GM12878 (cell line): ENCODE measurements around the gene AFF1. TPM values are rescaled to one million over a fixed set of nuclear protein-coding genes. Genes with fewer than 3 reads are reported as not detected.

Experiments used
- ATAC-seq: fragments of 200-7000 bp; cut with Tn5 transposase; 3 replicates; pipeline ENCODE4 v1.9.1; 2020; ENCODE audit warnings: mild to moderate bottlenecking, moderate library complexity
- BruUV-seq: library from RNA; stranded (reverse); fragments of 400-500 nt; replicated peaks from 2 replicates; lab custom pipeline; 2021; lab: Mats Ljungman, UMichigan
- CTCF ChIA-PET: fragments of 300-600 bp; sonication (Branson Sonifier 250); formaldehyde crosslinking; extraction: SDS; loops from one replicate; lab custom pipeline; 2021; ENCODE audit warnings: inconsistent platforms; lab: Yijun Ruan, JAX
- POLR2A ChIA-PET: fragments of 350-600 bp; formaldehyde crosslinking; extraction: SDS; loops from one replicate; lab custom pipeline; 2021; ENCODE audit warnings: inconsistent platforms; lab: Charles Lee
- RAD21 ChIA-PET: fragments of 300-600 bp; sonication (Branson Sonifier 250); formaldehyde crosslinking; loops from one replicate; lab custom pipeline; 2023; ENCODE audit warnings: antibody characterized with exemption; ENCODE audit not compliant: unreplicated experiment; lab: Charles Lee
- SMC1A ChIA-PET: fragments of 300-600 bp; sonication (Branson Sonifier 250); formaldehyde crosslinking; loops from one replicate; lab custom pipeline; 2023; ENCODE audit not compliant: unreplicated experiment, uncharacterized antibody; lab: Charles Lee
- DNase-seq: peaks from one replicate; pipeline ENCODE4 v3.0.0-alpha.2; 2011; ENCODE audit warnings: low read depth, low spot score
- FAIRE-seq: peaks from 3 replicates; lab custom pipeline; 2011; peaks lifted over from hg19 to GRCh38; lab: Jason Lieb, UNC
- H2AFZ ChIP-seq: 2 replicates; pipeline ENCODE4 v1.6.0; 2011; ENCODE audit warnings: low read depth, low read length, control low read depth; ENCODE audit not compliant: control insufficient read depth
- H3K27ac ChIP-seq: 2 replicates; pipeline ENCODE4 v1.5.1; 2011; ENCODE audit warnings: control low read depth; ENCODE audit not compliant: control insufficient read depth, insufficient read depth
- H3K27me3 ChIP-seq, 2 experiments: replicated peaks in 1 of 2; 2 replicates each; pipeline versions ENCODE4 v1.6.0 to v1.6.1; 2011; ENCODE audit warnings: low read length in 1 of 2; ENCODE audit not compliant: control insufficient read depth in 2 of 2, insufficient read depth in 2 of 2
- H3K36me3 ChIP-seq, 2 experiments: 2 replicates each; pipeline ENCODE4 v1.5.1; 2011; ENCODE audit warnings: low read length in 1 of 2; ENCODE audit not compliant: control insufficient read depth in 2 of 2, insufficient read depth in 2 of 2
- H3K4me1 ChIP-seq: 2 replicates; pipeline ENCODE4 v1.6.1; 2011; ENCODE audit warnings: mild to moderate bottlenecking, low read length, moderate library complexity, mixed read lengths; ENCODE audit not compliant: control insufficient read depth, insufficient read depth
- H3K4me2 ChIP-seq: 2 replicates; pipeline ENCODE4 v1.6.0; 2011; ENCODE audit warnings: control low read depth; ENCODE audit not compliant: control insufficient read depth, insufficient read depth
- H3K4me3 ChIP-seq: fragments of 200-600 bp; sonication (generic); 2 replicates; pipeline ENCODE4 v1.5.1; 2016
- H3K79me2 ChIP-seq: 2 replicates; pipeline ENCODE4 v1.6.0; 2011; ENCODE audit warnings: low read length; ENCODE audit not compliant: control insufficient read depth, insufficient read depth
- H3K9ac ChIP-seq: 2 replicates; pipeline ENCODE4 v1.8.0; 2011; ENCODE audit warnings: low read length, control low read depth, mixed read lengths; ENCODE audit not compliant: control insufficient read depth, insufficient read depth
- H3K9me3 ChIP-seq: replicated peaks from 3 replicates; pipeline ENCODE4 v1.5.1; 2011; ENCODE audit warnings: mild to moderate bottlenecking, low read length; ENCODE audit not compliant: control insufficient read depth, insufficient read depth
- H4K20me1 ChIP-seq: 2 replicates; pipeline ENCODE4 v1.6.0; 2011; ENCODE audit not compliant: control insufficient read depth, insufficient read depth
- CBX5 ChIP-seq: sonication (generic); IDR thresholded peaks from 2 replicates; pipeline ENCODE4 v1.6.1; 2016; ENCODE audit warnings: low read depth, moderate library complexity, mild to moderate bottlenecking, inconsistent platforms
- MTA3 ChIP-seq: IDR thresholded peaks from 2 replicates; pipeline ENCODE4 v1.6.1; 2012; ENCODE audit warnings: low read length, inconsistent platforms, borderline replicate concordance
- NRF1 ChIP-seq: conservative IDR thresholded peaks from 2 replicates; pipeline ENCODE4 v1.6.1; 2011; ENCODE audit warnings: mild to moderate bottlenecking, low read depth, low read length, improper control_type of control experiment
- PML ChIP-seq: IDR thresholded peaks from 2 replicates; pipeline ENCODE4 v1.6.1; 2012; ENCODE audit warnings: low read length, inconsistent platforms
- POLR2AphosphoS5 ChIP-seq: IDR thresholded peaks from 2 replicates; pipeline ENCODE4 v1.6.1; 2011; ENCODE audit warnings: mild to moderate bottlenecking, low read length, inconsistent platforms
- SIX5 ChIP-seq: IDR thresholded peaks from 2 replicates; pipeline ENCODE4 v1.6.1; 2011; ENCODE audit warnings: mild to moderate bottlenecking, low read depth, low read length, moderate library complexity; ENCODE audit not compliant: severe bottlenecking
- SMC3 ChIP-seq: IDR thresholded peaks from 2 replicates; pipeline ENCODE4 v1.6.1; 2011; ENCODE audit warnings: low read length, improper control_type of control experiment, borderline replicate concordance
- WGBS: methylation state at CpG from one replicate; pipeline ENCODE4 v1.1.6; 2016; ENCODE audit warnings: low lambda C conversion rate; ENCODE audit not compliant: insufficient replicate concordance, insufficient coverage; ENCODE audit errors: missing lambda C conversion rate; 5-methylcytosine and 5-hydroxymethylcytosine counted together
- in situ Hi-C: fragments of 300-500 bp; cut with MboI; formaldehyde crosslinking; loops from 9 replicates; pipeline ENCODE4 v1.14.3; 2018; ENCODE audit warnings: mixed read lengths
- intact Hi-C: fragments of 100-400 bp; cut with micrococcal nuclease; formaldehyde crosslinking; loops from one replicate; pipeline ENCODE4 v1.14.2; 2022; ENCODE audit not compliant: unreplicated experiment
- polyA plus RNA-seq, 11 experiments: library from polyadenylated mRNA; depleted of rRNA in 4 of 11; unstranded in 6 of 11; stranded (reverse) in 5 of 11; fragments of >200 nt; fragmentation: Nextera tagmentation in 4 of 11; fragmentation: Illumina TruSeq in 1 of 11; extraction: Ambion mirVana in 4 of 11; extraction: Trizol in 1 of 11; gene quantifications; 1 replicate in 1 of 11; 2 replicates in 10 of 11; pipeline versions ENCODE4 v1.2.1 to v1.2.3, GENCODE V29; 2011 to 2016; ENCODE audit warnings: inconsistent platforms in 2 of 11, missing spikeins in 2 of 11, low read depth in 1 of 11
- total RNA-seq, 4 experiments: library from RNA; depleted of rRNA in 3 of 4; stranded (reverse); fragments of >200 nt in 3 of 4; fragmentation: Illumina TruSeq in 1 of 4; extraction: Trizol in 1 of 4; gene quantifications; 2 replicates each; pipeline versions ENCODE4 v1.2.1 to v1.2.3, GENCODE V29; 2013 to 2021
- TF ChIP-seq, protein P1 (sequence below): fragments of 450-650 bp; IDR thresholded peaks from 2 replicates; pipeline ENCODE4 v1.6.1; 2017; ENCODE audit warnings: mild to moderate bottlenecking
- TF ChIP-seq, protein P2 (sequence below): fragments of 450-650 bp; IDR thresholded peaks from 2 replicates; pipeline ENCODE4 v1.6.1; 2017; ENCODE audit warnings: antibody characterized with exemption, mild to moderate bottlenecking, moderate library complexity

Gene AFF1
- total and polyA plus RNA-seq, 10 of the 15 experiments (the other 5 are each of a cell fraction or from before 2014, with no cell fraction given), result 3.5 to 56.1 (median 21.5) TPM

DNA sequence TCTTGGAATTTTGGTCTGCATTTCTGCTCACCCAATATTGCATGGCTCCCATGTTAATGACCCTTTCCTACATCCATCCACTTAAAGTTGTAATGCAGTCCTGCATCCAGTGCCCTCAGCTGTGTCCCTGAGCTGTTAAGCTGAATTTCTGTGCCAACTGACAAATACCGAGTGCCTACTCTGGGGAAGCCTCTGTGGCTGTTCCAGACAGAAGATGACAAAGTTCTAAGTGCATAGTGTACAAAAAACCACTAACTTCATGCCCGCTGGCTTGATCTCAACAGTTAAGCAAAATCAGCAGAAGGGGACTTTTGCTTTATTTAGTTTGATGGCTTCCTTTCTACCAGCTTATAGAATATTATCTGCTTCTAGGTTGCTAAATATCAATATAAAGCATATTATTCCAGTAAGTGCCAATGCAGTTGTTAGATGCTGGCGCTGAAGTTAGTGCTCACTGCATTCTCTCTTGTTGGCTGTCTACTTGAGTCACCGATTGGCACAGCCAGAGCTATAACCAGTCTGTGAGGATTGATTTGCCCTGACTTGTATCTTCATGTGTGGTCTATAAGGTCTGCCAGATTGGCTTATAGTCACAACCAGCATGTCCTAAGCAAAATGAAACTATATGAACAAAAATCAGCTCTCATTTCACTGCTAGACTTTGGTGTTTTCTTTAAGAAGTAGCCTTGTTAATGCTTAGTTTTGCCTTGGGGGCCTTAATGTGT, 186.7 kb downstream of the AFF1 start:
- H3K36me3 ChIP-seq, result peaks cover 11 to 51% of the 10 kb centered on the region in 2 experiments

More for the DNA sequence above, 186.7 kb downstream of the AFF1 start:
- Histone ChIP-seq H3K4me3 (no peak overlapping the region), H3K9me3 (no peaks in the 10 kb centered on the region), H4K20me1 (no peaks in the 10 kb centered on the region; the same call in 1 of the 2 replicates), H2AFZ (no peak overlapping the region), H3K79me2 (peaks cover 15% of the 10 kb centered on the region), H3K4me1 (no peaks in the 10 kb centered on the region; the same call in 1 of the 2 replicates), H3K4me2 (no peak overlapping the region), H3K27me3 (no peaks in the 10 kb centered on the region), H3K27ac (no peak overlapping the region), H3K9ac (no peak overlapping the region)
- ATAC-seq (no peak), FAIRE-seq (no peak), DNase-seq (no peak)
- in situ Hi-C loops, result no loop called here
- RAD21 ChIA-PET, result no interaction called here
- SMC1A ChIA-PET, result interaction anchor here (1.2 kb wide), 1 partner anchor 15 kb away, joined by 3 read pairs; no protein-coding TSS in a partner anchor
- no TSS peak for BruUV-seq
- intact Hi-C loops, result no loop called here
- no peak for TF ChIP-seq POLR2AphosphoS5
- TF ChIP-seq PML, result no peak
- TF ChIP-seq MTA3, result no peak
- TF ChIP-seq, protein P1, sequence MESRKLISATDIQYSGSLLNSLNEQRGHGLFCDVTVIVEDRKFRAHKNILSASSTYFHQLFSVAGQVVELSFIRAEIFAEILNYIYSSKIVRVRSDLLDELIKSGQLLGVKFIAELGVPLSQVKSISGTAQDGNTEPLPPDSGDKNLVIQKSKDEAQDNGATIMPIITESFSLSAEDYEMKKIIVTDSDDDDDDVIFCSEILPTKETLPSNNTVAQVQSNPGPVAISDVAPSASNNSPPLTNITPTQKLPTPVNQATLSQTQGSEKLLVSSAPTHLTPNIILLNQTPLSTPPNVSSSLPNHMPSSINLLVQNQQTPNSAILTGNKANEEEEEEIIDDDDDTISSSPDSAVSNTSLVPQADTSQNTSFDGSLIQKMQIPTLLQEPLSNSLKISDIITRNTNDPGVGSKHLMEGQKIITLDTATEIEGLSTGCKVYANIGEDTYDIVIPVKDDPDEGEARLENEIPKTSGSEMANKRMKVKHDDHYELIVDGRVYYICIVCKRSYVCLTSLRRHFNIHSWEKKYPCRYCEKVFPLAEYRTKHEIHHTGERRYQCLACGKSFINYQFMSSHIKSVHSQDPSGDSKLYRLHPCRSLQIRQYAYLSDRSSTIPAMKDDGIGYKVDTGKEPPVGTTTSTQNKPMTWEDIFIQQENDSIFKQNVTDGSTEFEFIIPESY, result no peak
- TF ChIP-seq SMC3, result no peak
- TF ChIP-seq CBX5, result no peak
- TF ChIP-seq, protein P2, sequence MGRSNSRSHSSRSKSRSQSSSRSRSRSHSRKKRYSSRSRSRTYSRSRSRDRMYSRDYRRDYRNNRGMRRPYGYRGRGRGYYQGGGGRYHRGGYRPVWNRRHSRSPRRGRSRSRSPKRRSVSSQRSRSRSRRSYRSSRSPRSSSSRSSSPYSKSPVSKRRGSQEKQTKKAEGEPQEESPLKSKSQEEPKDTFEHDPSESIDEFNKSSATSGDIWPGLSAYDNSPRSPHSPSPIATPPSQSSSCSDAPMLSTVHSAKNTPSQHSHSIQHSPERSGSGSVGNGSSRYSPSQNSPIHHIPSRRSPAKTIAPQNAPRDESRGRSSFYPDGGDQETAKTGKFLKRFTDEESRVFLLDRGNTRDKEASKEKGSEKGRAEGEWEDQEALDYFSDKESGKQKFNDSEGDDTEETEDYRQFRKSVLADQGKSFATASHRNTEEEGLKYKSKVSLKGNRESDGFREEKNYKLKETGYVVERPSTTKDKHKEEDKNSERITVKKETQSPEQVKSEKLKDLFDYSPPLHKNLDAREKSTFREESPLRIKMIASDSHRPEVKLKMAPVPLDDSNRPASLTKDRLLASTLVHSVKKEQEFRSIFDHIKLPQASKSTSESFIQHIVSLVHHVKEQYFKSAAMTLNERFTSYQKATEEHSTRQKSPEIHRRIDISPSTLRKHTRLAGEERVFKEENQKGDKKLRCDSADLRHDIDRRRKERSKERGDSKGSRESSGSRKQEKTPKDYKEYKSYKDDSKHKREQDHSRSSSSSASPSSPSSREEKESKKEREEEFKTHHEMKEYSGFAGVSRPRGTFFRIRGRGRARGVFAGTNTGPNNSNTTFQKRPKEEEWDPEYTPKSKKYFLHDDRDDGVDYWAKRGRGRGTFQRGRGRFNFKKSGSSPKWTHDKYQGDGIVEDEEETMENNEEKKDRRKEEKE, result no peak
- TF ChIP-seq NRF1, result no peak
- TF ChIP-seq SIX5, result no peak
- CTCF ChIA-PET, result interaction anchor here (2.0 kb wide), 1 partner anchor 113 kb away, joined by 4 read pairs; no protein-coding TSS in a partner anchor
- 74% methylated on average over 4 of the region's 4 CpGs for WGBS
- POLR2A ChIA-PET, result no interaction called here
